GM21576 (cell line): ENCODE results near the gene CTTNBP2NL.
"Not testable (repeated sequence)": the region's sequence is repeated elsewhere in the genome, so short reads cannot be mapped to it uniquely, and the experiment has no call there.

ENCODE experiments used
- ATAC-seq: cut with Tn5 transposase; IDR thresholded peaks from one replicate; pipeline ENCODE4 v1.9.1; 2021; ENCODE audit warnings: mild to moderate bottlenecking, moderate library complexity; ENCODE audit not compliant: unreplicated experiment

Gene CTTNBP2NL

DNA sequence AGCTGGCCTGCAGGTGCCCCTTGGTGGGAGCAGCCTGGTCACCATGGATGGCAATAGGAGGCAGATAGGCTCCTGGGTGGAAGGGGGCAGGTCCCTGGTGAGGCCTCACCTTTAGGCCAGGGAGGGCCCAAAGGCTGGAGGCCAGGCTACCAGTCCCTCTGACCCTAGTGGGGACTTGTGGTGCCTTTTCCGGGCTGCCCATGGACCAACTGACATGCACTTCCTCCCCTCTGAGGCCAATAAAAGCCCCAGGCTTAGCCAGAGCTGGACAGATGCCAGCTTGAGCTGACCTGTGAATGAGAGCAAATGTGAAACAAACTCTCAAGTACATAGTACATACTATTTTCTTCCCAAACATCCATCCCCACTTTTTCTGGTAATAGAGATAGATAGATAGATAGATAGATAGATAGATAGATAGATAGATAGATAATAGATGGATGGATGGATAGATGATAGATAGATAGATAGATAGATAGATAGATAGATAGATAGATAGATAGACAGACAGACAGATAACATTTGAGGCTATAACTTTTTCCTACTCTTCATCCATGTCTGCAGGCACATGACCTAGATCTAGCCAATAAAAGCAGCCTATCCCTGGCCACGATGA, 9.2 kb upstream of the CTTNBP2NL start:
- ATAC-seq: no peak

DNA sequence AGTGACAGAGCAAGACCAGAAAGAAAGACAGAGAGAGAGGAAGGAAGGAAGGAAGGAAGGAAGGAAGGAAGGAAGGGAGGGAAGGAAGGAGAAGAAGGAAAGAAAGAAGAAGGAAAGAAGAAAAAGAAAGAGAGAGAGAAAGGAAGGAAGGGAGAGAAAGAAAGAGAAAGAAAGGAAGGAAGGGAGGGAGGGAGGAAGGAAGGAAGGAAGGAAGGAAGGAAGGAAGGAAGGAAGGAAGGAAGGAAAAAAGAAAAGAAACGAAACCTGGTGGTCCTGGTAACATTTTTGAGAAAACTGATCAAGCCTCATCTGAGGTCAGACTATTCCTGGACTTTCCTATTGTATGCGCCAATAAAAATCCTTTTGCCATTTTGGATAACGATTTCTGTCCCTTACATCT, 8.2 kb upstream of the CTTNBP2NL start:
- ATAC-seq: no peak

DNA sequence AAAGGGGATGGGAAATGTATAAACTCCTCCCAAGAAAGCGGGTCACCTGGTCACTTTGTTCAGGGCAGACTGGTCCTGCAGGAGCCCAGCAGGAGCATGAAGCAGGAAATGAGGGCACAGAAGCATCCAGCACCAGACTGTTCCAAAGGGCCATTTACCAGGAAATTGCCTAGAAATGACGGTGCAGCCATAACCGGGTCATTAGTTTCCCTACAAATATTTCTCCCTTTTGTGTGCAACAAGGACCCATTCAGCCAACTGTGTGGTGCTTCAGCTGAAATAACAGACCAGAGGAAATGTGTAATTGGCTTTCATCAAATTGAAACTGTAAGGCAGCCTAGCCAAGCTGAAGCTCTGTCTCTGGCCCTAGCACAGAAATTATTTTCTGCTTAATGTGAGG, 7.6 kb upstream of the CTTNBP2NL start:
- no peak for ATAC-seq

DNA sequence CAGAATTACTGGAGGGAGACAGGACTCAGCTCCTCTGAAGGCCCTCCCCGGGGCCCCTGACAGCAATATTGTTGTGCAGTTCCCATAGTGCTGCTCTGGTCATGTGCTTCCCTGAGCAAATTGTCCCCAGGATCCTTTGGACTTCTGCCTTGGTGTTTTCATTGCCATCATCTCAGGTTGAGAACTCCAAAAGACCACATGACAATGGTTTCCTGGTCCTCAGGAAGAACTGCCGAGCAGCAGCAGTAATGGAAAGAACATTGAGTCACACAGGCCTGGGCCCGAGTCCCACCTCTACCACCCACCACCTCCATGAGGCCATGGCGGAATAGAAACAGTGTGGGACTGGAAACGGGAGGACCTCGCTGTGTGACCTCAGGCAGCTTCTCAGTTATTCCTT, 6.3 kb upstream of the CTTNBP2NL start:
- no peak for ATAC-seq

DNA sequence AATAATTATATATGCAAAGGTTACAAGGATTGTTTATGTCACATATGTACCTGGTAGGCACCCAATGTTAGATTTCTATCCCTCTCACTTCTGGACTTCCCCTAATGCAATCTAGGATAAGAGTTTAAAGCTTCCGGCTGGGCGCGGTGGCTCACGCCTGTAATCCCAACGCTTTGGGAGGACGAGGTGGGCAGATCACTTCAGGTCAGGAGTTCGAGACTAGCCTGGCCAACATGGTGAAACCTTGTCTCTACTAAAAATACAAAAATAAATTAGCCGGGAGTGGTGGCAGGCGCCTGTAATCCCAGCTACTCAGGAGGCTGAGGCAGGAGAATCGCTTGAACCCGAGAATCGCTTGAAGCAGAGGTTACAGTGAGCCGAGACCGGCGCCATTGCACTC, 5.7 kb upstream of the CTTNBP2NL start:
- not testable (repeated sequence) for ATAC-seq

DNA sequence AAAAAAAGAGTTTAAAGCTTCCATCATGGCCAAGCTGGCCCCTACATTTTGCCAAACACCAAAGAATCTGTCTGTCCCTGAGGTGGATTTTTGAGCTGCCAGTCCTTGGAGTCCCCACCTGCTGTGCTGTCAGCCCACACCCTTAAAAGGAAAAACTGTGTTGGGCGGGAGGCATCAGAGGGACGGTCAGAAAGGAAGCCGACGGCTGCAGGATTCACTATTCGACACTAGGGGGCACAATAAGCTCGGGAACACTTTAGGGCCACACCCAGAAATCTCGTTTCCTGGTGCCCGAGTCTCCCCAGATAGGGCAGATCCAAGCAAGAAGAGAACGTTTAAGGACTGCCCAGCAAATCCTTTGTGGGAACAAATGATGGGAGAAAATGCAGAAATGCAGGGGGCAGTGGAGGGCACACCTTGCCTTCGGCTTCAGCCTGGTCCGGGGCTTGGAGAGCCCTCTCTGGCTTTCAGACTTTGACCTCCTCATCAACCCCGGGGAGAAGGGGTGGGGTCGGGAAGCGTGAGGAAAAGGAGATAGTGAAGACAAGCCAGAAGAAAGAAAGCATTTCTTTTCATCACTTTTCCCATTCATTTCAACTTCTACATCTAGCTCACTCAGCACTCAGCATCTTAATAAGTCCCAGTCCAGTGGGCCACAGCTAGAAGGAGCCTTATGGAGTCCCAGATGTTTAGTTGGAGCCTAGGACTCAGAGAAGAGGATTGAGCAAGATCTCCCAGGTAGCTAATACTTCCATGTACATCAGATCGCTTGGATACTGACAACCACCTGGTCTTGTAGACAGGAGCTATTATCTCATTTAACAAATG, 5.0 kb upstream of the CTTNBP2NL start:
- peak; percentile 55 for ATAC-seq

DNA sequence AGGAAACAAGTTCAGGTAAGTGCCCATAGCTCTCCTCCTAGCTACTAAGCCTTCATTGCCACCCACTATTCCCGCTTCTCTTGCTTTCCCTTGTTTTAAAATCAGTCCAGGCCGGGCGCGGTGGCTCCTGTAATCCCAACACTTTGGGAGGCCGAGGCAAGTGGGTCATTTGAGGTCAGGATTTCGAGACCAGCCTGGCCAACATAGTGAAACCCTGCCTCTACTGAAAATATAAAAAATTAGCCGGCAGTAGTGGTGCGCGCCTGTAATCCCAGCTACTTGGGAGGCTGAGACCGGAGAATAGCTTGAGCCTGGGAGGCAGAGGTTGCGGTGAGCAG, 4.4 kb upstream of the CTTNBP2NL start:
- ATAC-seq: no peak

DNA sequence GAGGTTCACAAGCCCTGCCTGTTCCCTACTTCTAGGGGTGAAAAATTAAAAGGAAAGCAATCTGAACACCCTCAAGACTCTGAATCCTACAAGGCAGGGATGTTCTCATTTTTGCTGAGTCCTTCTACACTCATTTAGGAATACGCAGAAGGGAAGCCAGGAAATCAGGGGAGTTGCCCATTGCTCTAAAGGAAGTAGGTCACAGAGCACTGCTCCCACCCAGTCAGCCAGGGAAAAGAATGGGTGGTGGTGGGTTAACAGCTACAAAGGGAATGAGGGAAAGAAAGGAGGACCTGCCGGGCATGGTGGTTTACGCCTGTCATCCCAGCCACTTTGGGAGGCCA, 2.4 kb upstream of the CTTNBP2NL start:
- ATAC-seq: no peak

DNA sequence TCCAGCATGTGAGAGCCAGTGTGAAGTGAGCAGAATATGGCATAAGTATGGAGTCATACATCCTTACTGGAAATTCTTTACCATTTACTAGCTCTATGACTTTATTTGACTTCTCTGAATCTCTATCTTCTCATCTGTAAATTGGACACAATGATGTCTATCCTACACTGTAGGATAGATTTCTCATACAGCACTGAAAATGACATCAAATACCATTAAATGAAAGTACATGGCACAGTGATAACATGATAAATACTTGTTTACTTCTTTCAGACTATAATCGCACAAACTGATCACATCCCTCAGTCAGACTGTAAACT, 1.3 kb upstream of the CTTNBP2NL start:
- ATAC-seq: no peak

DNA sequence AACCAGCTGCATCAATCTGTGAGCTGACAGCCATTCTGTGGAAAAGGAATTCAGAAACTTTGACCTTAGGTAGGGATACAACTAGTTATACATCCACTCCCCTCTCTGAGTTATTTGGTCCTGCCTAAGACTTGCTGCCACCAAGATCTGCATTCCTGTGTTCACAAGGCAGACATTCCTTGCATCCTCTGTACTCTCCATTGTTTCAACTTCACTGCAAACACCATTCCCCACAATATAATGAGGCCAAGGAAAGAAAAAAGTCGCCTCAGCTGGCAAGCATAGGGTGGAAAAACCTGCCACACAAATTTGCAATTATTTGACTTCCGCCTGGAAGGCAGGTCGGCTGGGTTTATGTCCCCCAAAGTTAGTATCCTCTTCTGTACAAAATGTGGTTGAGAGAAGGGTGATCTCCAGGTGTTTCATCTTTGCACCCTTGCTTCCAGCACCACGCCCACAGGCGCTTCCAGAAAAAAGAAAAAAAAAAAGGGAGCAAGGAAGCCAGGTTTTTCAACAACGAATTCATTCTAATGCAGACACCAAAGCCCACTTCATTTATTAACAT, 676 bp upstream of the CTTNBP2NL start:
- ATAC-seq: no peak

DNA sequence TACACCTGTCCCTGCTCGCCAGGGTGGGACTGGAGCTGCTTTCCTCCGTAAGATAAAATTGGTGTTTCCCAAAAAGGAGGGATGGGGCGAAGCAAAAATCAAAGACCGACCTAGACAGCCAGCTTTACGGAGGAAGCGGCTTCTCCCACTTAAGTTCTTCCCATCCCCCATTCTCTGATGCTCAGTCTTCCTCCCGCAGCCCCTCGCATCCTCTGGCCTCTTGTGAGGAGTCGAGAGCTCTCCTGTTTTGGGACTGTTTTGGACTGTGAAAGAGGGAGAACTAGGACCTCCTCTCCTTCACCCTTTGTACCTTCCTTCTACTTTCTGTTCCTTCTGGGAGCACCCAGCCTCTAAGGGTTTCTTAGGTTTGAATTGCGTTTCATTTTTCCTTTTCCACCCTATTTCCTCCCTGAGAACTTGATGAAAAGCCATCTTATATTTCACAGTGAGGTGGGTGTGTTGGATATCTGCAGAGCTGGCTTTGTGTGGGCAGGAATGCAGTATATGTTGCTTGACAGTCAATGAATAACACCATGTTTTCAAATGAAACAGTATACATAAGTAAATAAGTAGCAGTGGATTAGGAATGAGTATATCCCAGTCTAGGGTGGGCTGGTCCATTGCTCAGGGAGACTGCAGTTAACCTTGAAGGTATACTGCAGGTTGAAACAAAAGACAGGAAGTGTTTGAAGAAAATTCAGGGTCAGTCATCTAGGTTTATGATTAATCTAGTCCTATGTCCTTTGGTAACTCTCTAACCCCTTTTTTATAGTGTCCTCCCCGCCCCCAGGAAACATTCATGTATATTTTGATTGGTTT, 848 bp downstream of the CTTNBP2NL start:
- no peak for ATAC-seq

DNA sequence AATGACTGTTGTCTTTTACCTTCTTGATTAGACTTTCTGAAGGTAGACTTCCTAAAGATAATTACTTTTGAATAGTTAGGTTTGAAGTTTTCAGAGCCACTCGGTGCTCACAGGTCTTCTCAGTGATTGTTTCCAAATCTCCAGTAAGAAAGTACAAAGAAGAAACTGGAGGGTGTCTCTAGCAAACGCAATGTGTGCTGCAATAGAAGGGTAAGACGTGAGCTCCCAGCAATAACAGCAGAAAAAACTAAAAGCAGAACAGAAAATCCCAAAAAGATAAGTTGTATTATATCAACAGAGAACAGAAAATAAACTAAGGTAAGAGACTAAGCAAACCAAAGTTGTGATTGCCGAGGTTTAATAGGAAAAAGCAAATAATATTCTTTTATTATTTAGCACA, 1.8 kb downstream of the CTTNBP2NL start:
- ATAC-seq: no peak

DNA sequence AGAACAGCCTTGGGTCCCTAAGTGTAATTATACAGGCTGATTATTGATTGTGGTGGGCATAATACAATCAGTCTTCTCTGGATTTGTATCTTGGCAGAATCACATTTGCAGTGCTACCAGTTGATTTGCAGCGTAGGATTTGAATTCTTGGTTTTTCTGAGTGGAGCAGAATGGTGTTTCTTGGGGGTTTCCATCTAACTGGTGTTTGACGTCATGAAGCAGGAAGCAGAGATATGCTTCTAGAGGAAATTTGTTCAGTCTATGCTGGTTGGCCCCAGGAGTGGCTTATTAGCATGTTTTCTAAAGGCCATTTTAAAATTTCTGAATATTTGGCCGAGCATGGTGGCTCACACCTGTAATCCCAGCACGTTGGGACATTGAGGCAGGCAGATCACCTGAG, 3.4 kb downstream of the CTTNBP2NL start:
- no peak for ATAC-seq

DNA sequence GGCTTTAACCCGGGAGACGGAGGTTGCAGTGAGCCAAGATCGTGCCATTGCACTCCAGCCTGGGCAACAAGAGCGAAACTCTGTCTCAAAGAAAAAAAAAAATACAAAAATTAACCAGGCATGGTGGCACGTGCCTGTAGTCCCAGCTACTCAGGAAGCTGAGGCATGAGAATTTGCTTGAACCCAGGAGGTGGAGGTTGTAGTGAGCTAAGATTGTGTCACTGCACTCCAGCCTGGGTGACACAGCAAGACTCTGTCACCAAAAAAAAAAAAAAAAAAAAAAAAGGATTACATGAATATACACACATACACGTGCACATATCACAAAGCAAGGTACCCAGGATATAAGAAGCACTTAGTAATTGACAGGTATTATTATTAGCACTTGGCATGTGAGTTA, 4.7 kb downstream of the CTTNBP2NL start:
- ATAC-seq: not testable (repeated sequence)

DNA sequence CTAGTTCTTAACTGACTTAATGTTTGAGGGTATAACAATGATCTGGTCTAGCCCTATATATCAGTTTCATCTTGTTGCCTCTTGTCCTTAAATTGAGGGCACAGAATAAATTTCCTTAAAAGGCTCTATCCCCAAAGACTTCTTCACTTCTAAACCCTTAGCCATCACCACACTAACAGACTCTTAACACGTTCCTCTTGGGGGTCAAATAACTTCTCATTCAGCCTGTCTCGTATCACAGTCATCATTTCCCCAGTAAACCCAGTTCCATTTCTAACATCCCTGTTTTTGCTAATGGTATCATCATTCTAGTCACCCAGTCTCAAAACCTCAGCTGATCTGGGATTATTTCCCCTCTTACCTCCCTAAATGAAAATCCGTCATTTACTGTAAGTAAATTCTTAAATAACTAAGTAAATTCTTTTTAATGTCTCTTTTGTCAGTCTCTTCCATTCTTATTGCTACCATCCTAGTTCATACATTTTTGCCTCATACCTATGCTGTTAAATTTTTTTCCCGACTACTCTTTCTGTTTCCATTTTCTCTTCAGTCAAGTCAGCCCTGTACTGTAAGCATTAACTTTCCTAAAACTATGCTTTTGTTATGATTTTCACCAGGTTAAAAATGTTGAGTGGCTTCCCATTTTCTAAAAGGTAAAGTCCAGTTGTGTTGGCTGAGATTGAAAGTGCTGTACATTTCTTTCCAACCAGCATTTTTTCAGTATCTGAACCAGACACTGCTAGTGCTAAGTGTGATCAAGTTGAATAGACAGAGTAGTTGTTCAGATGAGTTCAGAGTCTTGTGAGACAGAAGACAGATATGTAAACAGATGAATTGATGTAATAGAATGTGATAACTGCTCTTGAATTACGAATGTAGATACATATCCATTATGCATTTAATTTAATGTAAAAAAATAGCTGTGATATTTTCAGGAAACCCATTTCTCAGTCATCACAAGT, 6.9 kb downstream of the CTTNBP2NL start:
- no peak for ATAC-seq

DNA sequence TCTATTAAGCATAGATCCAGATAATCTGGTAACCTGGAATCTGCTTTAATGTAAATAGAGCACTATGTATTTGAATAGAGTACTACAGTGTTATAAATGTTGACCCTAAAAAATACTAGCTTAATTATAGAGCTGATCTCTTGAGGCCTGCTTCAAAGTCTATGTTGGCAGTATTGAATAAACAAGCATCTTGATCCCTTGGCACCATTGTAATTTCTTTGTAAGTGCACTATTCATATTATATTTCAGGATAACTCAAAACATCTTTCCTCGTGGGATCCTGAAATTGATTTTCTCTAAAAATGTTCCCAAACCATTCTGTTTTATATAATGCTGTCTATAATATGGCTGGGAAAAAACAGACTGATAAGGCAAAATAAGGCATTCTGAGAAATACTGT, 10.8 kb downstream of the CTTNBP2NL start:
- ATAC-seq: no peak

DNA sequence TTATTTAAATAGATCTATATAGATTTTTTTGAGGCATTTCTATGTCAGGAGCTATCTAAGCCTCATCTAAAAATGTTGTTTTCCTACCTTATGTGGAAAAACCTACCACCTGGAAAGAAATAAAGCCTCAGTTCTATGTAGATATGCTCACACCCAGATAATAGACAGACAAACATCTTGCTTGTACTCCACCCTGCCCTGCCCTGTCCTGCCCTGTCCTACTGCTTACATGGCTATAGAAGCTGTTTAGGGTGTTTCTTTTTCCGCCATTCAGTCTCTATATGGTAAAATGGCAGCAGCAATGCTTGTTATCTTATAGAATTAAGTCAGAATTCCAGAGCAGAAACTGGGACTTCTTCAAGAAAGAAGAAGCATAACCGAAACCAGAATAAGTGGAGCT, 13.4 kb downstream of the CTTNBP2NL start:
- no peak for ATAC-seq

DNA sequence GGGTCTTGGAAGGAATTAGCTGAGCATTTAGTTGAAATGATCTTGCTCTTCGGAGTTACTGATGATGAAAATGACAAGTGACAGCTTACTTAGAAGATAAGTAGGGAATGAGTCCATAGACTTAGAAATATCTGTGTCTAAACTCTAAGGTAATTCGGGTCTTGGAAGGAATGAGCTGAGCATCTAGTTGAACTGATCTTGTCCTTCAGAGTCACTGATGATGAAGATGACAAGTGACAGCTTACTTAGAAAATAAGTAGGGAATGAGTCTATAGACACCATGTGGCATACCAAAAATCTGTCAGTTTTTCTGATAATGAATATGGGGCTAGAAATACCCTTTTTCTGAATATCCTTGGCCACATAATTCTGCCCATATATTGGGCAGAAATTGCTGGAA, 14.7 kb downstream of the CTTNBP2NL start:
- no peak for ATAC-seq

DNA sequence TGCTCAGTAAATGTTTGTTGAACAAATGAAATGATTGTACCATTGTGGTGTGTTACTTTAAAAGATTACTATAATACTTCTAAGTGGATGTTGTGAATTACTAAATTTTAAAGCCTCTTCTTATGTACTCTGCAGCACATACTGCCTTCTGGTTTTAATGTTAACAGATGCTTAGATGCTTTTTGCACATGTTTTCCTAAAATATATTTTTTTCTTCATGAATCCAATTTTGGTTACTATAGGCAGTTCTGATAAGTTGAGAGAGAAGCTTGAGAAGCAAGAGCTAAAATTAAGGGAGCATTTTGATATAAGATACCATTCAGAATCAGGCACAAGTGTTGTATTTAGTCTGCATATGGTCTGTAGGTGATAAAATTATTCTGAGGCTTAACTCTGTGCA, 21.3 kb downstream of the CTTNBP2NL start:
- no peak for ATAC-seq

DNA sequence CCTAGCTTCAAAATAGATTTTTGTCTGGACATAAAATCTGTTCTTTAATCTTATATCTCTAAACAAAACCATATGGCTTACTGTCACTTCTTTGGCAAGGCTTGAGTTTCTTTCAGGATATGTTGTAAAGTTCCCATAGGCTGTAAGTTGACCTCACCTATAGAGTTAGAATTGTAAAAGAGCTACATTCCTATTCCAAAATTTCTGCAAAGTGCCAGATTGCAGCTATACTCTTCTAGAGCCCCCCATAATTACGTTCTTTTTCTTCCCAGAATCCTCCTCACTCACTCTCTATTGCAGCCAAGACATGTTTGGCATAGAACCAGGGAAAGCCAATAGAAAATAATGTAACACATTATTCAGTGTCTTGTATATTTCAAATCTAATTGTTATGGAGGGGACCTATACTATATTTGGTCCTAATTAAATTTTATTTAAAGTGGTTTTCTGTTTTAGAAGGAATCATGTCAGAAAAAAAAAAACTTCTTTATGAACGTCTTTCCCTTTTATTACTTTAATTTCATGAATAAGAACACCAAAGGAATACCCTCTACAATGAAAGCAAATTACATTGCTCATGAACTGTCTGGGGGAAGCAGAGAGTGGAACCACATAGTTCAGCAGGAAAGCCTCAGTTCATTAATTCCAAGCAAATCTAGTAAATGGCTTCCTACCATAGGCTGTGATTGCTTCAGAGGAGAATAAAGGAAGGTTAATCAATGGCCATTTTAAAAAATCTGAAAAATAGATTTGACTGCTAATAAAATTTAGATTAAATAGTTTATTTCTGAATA, 22.3 kb downstream of the CTTNBP2NL start:
- ATAC-seq: no peak
